HEK293 (cell line): ENCODE data around the gene MED13L.

ENCODE experiments used
- CTCF ChIA-PET: fragments of 350-600 bp; formaldehyde crosslinking; extraction: SDS; loops from one replicate; lab custom pipeline; 2021; ENCODE audit warnings: antibody characterized with exemption; lab: Yijun Ruan, JAX
- POLR2A ChIA-PET: fragments of 300-600 bp; formaldehyde crosslinking; extraction: SDS; loops from one replicate; lab custom pipeline; 2020; ENCODE audit warnings: antibody characterized with exemption, inconsistent platforms; lab: Yijun Ruan, JAX
- H3K27ac ChIP-seq: fragments of 200-500 bp; sonication (Bioruptor generic); 2 replicates; pipeline ENCODE4 v1.5.1; 2014; ENCODE audit warnings: low read depth, low read length, control low read depth, inconsistent platforms; ENCODE audit errors: extremely low read depth
- H3K36me3 ChIP-seq, 2 experiments: fragments of 200-500 bp in 1 of 2; sonication (Bioruptor generic) in 1 of 2; 1 replicate in 1 of 2; 2 replicates in 1 of 2; pipeline ENCODE4 v1.5.1; 2014 to 2017; ENCODE audit warnings: inconsistent platforms in 2 of 2, low read length in 2 of 2; ENCODE audit not compliant: control insufficient read depth in 2 of 2, insufficient read depth in 1 of 2
- H3K4me1 ChIP-seq: fragments of 200-500 bp; sonication (Bioruptor generic); 2 replicates; pipeline ENCODE4 v1.5.1; 2014; ENCODE audit warnings: mild to moderate bottlenecking, low read length, inconsistent platforms; ENCODE audit not compliant: control insufficient read depth, insufficient read depth
- H3K4me3 ChIP-seq: 2 replicates; pipeline ENCODE4 v1.5.1; 2011; ENCODE audit warnings: low read depth, mild to moderate bottlenecking, control low read depth, low read length, moderate library complexity
- H3K9me3 ChIP-seq: fragments of 200-500 bp; sonication (Bioruptor generic); 2 replicates; pipeline ENCODE4 v1.5.1; 2014; ENCODE audit warnings: low read depth, low read length, inconsistent platforms; ENCODE audit not compliant: control insufficient read depth, insufficient read depth
- GFI1B ChIP-seq: fragments of 450-650 bp; formaldehyde crosslinking; IDR thresholded peaks from 2 replicates; pipeline ENCODE4 v1.5.1; 2016; ENCODE audit warnings: missing biosample characterization, missing genetic modification characterization
- PRDM10 ChIP-seq: fragments of 450-650 bp; formaldehyde crosslinking; IDR thresholded peaks from 2 replicates; pipeline ENCODE4 v1.5.1; 2016; ENCODE audit warnings: missing biosample characterization, missing genetic modification characterization
- PRDM6 ChIP-seq: fragments of 450-650 bp; formaldehyde crosslinking; IDR thresholded peaks from 2 replicates; pipeline ENCODE4 v1.5.1; 2017; ENCODE audit warnings: missing biosample characterization, missing genetic modification characterization
- REST ChIP-seq: fragments of 450-650 bp; formaldehyde crosslinking; IDR thresholded peaks from 2 replicates; pipeline ENCODE4 v1.5.1; 2016; ENCODE audit warnings: missing biosample characterization, missing genetic modification characterization
- SCRT2 ChIP-seq: fragments of 450-650 bp; formaldehyde crosslinking; IDR thresholded peaks from 2 replicates; pipeline ENCODE4 v1.5.1; 2016; ENCODE audit warnings: missing biosample characterization, missing genetic modification characterization
- SETDB1 ChIP-seq: IDR thresholded peaks from one replicate; pipeline ENCODE4 v1.6.1; 2017; ENCODE audit warnings: mild to moderate bottlenecking, low read length, moderate library complexity, mixed read lengths; ENCODE audit not compliant: insufficient read length
- TCF7L2 ChIP-seq: IDR thresholded peaks from 2 replicates; pipeline ENCODE4 v1.6.1; 2011; ENCODE audit warnings: low read depth, mild to moderate bottlenecking, inconsistent platforms, low read length, moderate library complexity, borderline replicate concordance
- ZBTB26 ChIP-seq: fragments of 450-650 bp; formaldehyde crosslinking; optimal IDR thresholded peaks from 2 replicates; pipeline ENCODE3; 2016; ENCODE audit warnings: missing biosample characterization, mild to moderate bottlenecking, missing genetic modification characterization
- ZNF140 ChIP-seq: fragments of 450-650 bp; formaldehyde crosslinking; IDR thresholded peaks from 2 replicates; pipeline ENCODE4 v1.5.1; 2016; ENCODE audit warnings: missing biosample characterization, missing genetic modification characterization
- ZNF146 ChIP-seq: fragments of 450-650 bp; formaldehyde crosslinking; IDR thresholded peaks from 2 replicates; pipeline ENCODE4 v1.5.1; 2016; ENCODE audit warnings: missing biosample characterization, missing genetic modification characterization
- ZNF19 ChIP-seq: fragments of 450-650 bp; formaldehyde crosslinking; IDR thresholded peaks from 2 replicates; pipeline ENCODE4; 2016; ENCODE audit warnings: missing biosample characterization, missing genetic modification characterization, low read depth
- ZNF221 ChIP-seq: fragments of 450-650 bp; formaldehyde crosslinking; IDR thresholded peaks from 2 replicates; pipeline ENCODE4 v1.5.1; 2017; ENCODE audit warnings: missing biosample characterization, missing genetic modification characterization, borderline replicate concordance
- ZNF398 ChIP-seq: fragments of 450-650 bp; formaldehyde crosslinking; IDR thresholded peaks from 2 replicates; pipeline ENCODE4 v1.5.1; 2017; ENCODE audit warnings: missing biosample characterization, missing genetic modification characterization
- ZNF433 ChIP-seq: fragments of 450-650 bp; formaldehyde crosslinking; IDR thresholded peaks from 2 replicates; pipeline ENCODE4 v1.5.1; 2016; ENCODE audit warnings: missing biosample characterization, missing genetic modification characterization, low read depth
- ZNF473 ChIP-seq: fragments of 450-650 bp; formaldehyde crosslinking; IDR thresholded peaks from 2 replicates; pipeline ENCODE4 v1.5.1; 2017; ENCODE audit warnings: missing biosample characterization, missing genetic modification characterization
- ZNF580 ChIP-seq: fragments of 450-650 bp; formaldehyde crosslinking; IDR thresholded peaks from 2 replicates; pipeline ENCODE4 v1.5.1; 2016; ENCODE audit warnings: missing biosample characterization, missing genetic modification characterization
- ZNF658 ChIP-seq: fragments of 450-650 bp; formaldehyde crosslinking; IDR thresholded peaks from 2 replicates; pipeline ENCODE4; 2016; ENCODE audit warnings: missing biosample characterization, missing genetic modification characterization
- ZNF660 ChIP-seq: fragments of 450-650 bp; IDR thresholded peaks from 2 replicates; pipeline ENCODE4 v1.5.1; 2018; ENCODE audit warnings: missing biosample characterization, mild to moderate bottlenecking, missing genetic modification characterization
- ZNF701 ChIP-seq: fragments of 450-650 bp; formaldehyde crosslinking; IDR thresholded peaks from 2 replicates; pipeline ENCODE4 v1.5.1; 2016; ENCODE audit warnings: missing biosample characterization, missing genetic modification characterization

Gene MED13L

GRCh38 chr12:116186482-116187150, 90.9 kb downstream of the MED13L start (continued):
- TF ChIP-seq PRDM10 (tag by site-specific recombination): no peak
- TF ChIP-seq REST (tag by site-specific recombination): no peak
- no peak for TF ChIP-seq ZNF660
- TF ChIP-seq ZNF701: no peak
- TF ChIP-seq ZNF580 (tag by site-specific recombination): no peak
- TF ChIP-seq ZNF473 (tag by site-specific recombination): no peak
- TF ChIP-seq ZBTB26 (tag by site-specific recombination): no peak
- no peak for TF ChIP-seq ZNF19
- TF ChIP-seq ZNF221: no peak

- Histone ChIP-seq H3K4me1 (peaks cover 18% of the 10 kb centered on the region), H3K9me3 (no peaks in the 10 kb centered on the region), H3K27ac (no peak overlapping the region), H3K36me3 (no peaks in the 10 kb centered on the region), H3K4me3 (no peak overlapping the region)
- ChIA-PET CTCF (no interaction called here), POLR2A (no interaction called here)
- TF ChIP-seq ZNF140 (no peak), PRDM6 (tag by site-specific recombination) (peak; percentile 25; the same call in 1 of the 2 replicates)
Measured at GRCh38 chr12:116184763-116185162, 92.7 kb downstream of the MED13L start.

- Histone ChIP-seq H3K27ac (no peak overlapping the region), H3K4me1 (peaks cover 18% of the 10 kb centered on the region), H3K4me3 (no peak overlapping the region), H3K9me3 (no peaks in the 10 kb centered on the region), H3K36me3 (no peaks in the 10 kb centered on the region; a peak in 1 of 3 replicates)
- CTCF ChIA-PET: interaction anchor here (0.5 to 1.0 kb wide), 3 partner anchors 10 to 356 kb away, joined by 3 to 6 read pairs (median 3); no protein-coding TSS in a partner anchor
- POLR2A ChIA-PET: interaction anchor here (0.5 kb wide), 1 partner anchor 22 kb away, joined by 3 read pairs; no protein-coding TSS in a partner anchor
- TF ChIP-seq ZNF398 (tag by site-specific recombination) (no peak), ZBTB26 (tag by site-specific recombination) (no peak), GFI1B (0 out of 2 replicates have a peak, but pooled peaks have one; percentile 26), ZNF433 (no peak), ZNF658 (tag by site-specific recombination) (no peak), SCRT2 (tag by site-specific recombination) (no peak), SETDB1 (no peak), TCF7L2 (no peak), ZNF146 (tag by site-specific recombination) (no peak)
Measured at GRCh38 chr12:116183741-116184141, 93.8 kb downstream of the MED13L start.
